ENCODE measurements around the gene F5. TPM values are rescaled to one million over a fixed set of nuclear protein-coding genes. Genes with fewer than 3 reads are reported as not detected.

F5 gene
- total and polyA plus RNA-seq, 2 of the 13 experiments (the other 11 are each of a cell fraction or from before 2014, with no cell fraction given): 38.3 to 64.0 TPM

DNA sequence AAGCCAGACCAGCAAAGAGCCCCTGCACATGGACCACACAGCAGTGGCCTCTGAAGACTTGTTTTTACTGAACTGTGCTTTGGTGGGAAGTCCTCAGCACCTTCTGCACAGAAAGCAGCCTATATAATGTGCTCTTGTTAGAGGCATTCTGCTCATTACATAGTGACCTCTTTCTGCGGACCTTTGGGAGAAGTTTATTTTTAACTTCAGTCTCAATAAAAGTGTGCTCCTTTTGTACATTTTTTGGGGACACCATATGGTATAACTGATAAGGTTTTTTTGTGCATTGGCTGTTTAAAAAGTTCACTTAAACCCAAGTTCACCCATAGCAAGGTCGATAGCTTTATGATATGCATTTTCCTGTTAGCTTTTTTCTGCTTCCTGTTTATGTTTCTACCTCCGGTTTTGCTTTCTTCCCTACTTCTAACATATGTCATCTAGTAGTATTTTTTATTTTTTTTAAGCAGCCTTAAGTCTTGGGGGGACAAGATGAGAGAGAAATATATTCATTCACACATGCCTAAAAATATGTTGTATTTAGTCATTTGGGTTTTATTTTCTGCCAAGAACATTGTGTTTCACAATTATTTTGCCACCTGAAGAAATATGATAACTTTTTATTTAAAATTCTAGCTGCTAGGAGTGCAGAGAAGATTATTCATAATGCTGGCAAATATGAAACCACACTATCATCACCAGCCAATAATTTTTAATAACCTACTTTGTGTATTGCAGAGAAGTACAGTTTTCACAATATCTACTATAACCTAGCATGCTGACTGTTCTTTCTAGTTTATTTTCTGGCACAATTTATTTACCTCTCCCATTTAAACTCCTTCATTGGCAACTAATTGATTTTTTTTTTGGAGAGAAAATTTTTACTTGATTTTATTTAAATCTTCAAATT, 77.6 kb downstream of the F5 start (continued):
- TF ChIP-seq ELK4 (CRISPR knock-in tag; IDR thresholded peaks at IDR 0.05; ENCODE audit: borderline replicate concordance) (no peak), RAD51 (IDR thresholded peaks at IDR 0.05; ENCODE audit: borderline replicate concordance) (no peak), MED8 (CRISPR knock-in tag; IDR thresholded peaks at IDR 0.05; ENCODE audit: insufficient replicate concordance) (no peak), ATF1 (CRISPR knock-in tag; IDR thresholded peaks at IDR 0.05) (0 out of 2 replicates have a peak, but pooled peaks have one; percentile 4), ZNF615 (CRISPR knock-in tag; IDR thresholded peaks at IDR 0.05; ENCODE audit: borderline replicate concordance) (no peak), ZNF709 (CRISPR knock-in tag; IDR thresholded peaks at IDR 0.05) (no peak), GABPA (IDR thresholded peaks at IDR 0.05; ENCODE audit: low read depth, low read length) (no peak), GABPA (CRISPR knock-in tag; IDR thresholded peaks at IDR 0.05; ENCODE audit: low read depth) (peak; percentile 66), JUNB (CRISPR knock-in tag; IDR thresholded peaks at IDR 0.05; ENCODE audit: borderline replicate concordance) (no peak), ZNF687 (CRISPR knock-in tag; IDR thresholded peaks at IDR 0.05) (no peak), RXRB (CRISPR knock-in tag; IDR thresholded peaks at IDR 0.05; ENCODE audit: borderline replicate concordance) (0 out of 2 replicates have a peak, but pooled peaks have one; percentile 23), POLR2A (IDR thresholded peaks at IDR 0.05; ENCODE audit: insufficient read depth in 1 of 2, low read depth in 2 of 2, low read length in 2 of 2) (no peak), TFDP2 (CRISPR knock-in tag; IDR thresholded peaks at IDR 0.05) (0 out of 2 replicates have a peak, but pooled peaks have one; percentile 13), ZNF607 (CRISPR knock-in tag; IDR thresholded peaks at IDR 0.05; ENCODE audit: borderline replicate concordance) (no peak)
- TF ChIP-seq, protein P1, sequence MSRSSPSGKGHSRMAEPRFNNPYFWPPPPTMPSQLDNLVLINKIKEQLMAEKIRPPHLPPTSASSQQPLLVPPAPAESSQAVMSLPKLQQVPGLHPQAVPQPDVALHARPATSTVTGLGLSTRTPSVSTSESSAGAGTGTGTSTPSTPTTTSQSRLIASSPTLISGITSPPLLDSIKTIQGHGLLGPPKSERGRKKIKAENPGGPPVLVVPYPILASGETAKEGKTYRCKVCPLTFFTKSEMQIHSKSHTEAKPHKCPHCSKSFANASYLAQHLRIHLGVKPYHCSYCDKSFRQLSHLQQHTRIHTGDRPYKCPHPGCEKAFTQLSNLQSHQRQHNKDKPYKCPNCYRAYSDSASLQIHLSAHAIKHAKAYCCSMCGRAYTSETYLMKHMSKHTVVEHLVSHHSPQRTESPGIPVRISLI (CRISPR knock-in tag; IDR thresholded peaks at IDR 0.05; ENCODE audit: borderline replicate concordance): peak; percentile 81
- TF ChIP-seq, protein P2, sequence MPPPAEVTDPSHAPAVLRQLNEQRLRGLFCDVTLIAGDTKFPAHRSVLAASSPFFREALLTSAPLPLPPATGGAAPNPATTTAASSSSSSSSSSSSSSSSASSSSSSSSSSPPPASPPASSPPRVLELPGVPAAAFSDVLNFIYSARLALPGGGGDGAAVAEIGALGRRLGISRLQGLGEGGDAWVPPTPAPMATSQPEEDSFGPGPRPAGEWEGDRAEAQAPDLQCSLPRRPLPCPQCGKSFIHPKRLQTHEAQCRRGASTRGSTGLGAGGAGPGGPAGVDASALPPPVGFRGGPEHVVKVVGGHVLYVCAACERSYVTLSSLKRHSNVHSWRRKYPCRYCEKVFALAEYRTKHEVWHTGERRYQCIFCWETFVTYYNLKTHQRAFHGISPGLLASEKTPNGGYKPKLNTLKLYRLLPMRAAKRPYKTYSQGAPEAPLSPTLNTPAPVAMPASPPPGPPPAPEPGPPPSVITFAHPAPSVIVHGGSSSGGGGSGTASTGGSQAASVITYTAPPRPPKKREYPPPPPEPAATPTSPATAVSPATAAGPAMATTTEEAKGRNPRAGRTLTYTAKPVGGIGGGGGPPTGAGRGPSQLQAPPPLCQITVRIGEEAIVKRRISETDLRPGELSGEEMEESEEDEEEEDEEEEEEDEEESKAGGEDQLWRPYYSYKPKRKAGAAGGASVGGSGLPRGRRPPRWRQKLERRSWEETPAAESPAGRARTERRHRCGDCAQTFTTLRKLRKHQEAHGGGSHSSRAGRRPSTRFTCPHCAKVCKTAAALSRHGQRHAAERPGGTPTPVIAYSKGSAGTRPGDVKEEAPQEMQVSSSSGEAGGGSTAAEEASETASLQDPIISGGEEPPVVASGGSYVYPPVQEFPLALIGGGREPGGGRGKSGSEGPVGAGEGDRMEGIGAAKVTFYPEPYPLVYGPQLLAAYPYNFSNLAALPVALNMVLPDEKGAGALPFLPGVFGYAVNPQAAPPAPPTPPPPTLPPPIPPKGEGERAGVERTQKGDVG (CRISPR knock-in tag; IDR thresholded peaks at IDR 0.05; ENCODE audit: borderline replicate concordance): no peak

Data from HepG2 (cell line).